CD4-positive, alpha-beta memory T cell (primary cell): ENCODE data around the gene SESN1. TPM values are rescaled to one million over a fixed set of nuclear protein-coding genes. Genes with fewer than 3 reads are reported as not detected.

Experiments
- CTCF ChIA-PET: fragments of 350-600 bp; sonication (Branson Sonifier 250); formaldehyde crosslinking; loops from one replicate; lab custom pipeline; 2021; ENCODE audit warnings: inconsistent platforms; ENCODE audit not compliant: partially characterized antibody; lab: Charles Lee
- POLR2A ChIA-PET: fragments of 350-600 bp; sonication (Branson Sonifier 250); formaldehyde crosslinking; loops from one replicate; lab custom pipeline; 2021; ENCODE audit not compliant: partially characterized antibody; lab: Charles Lee
- DNase-seq, 5 donors: peaks; one replicate each; pipeline versions ENCODE4 v3.0.0 to v3.0.0-alpha.2; 2020 to 2022; ENCODE audit warnings: mixed read lengths in 1 of 5
- H3K27ac ChIP-seq: one replicate; pipeline ENCODE4 v1.7.0; 2013; ENCODE audit warnings: low read depth, low read length
- H3K27me3 ChIP-seq: 2 replicates; pipeline ENCODE4 v1.7.0; 2013; ENCODE audit warnings: mild to moderate bottlenecking, low read length, moderate library complexity; ENCODE audit not compliant: insufficient read depth
- H3K36me3 ChIP-seq: 2 replicates; pipeline ENCODE4 v1.7.0; 2013; ENCODE audit warnings: mild to moderate bottlenecking, low read length, moderate library complexity; ENCODE audit not compliant: insufficient read depth
- H3K4me1 ChIP-seq: 2 replicates; pipeline ENCODE4 v1.7.0; 2013; ENCODE audit warnings: mild to moderate bottlenecking, low read length, moderate library complexity; ENCODE audit not compliant: insufficient read depth
- H3K4me3 ChIP-seq, 2 donors: one replicate each; pipeline ENCODE4 v1.7.0; 2013; ENCODE audit warnings: low read length in 2 of 2, mild to moderate bottlenecking in 1 of 2
- H3K9me3 ChIP-seq, 2 donors: one replicate each; pipeline ENCODE4 v1.7.0; 2013; ENCODE audit warnings: low read length in 2 of 2, control low read depth in 1 of 2; ENCODE audit not compliant: control insufficient read depth in 1 of 2
- H3K27ac Mint-ChIP-seq, 7 donors: one replicate each; pipeline ENCODE4 v1.8.0; 2020 to 2021; ENCODE audit warnings: mixed read lengths in 7 of 7, mild to moderate bottlenecking in 6 of 7, inconsistent platforms in 3 of 7, moderate library complexity in 3 of 7
- H3K27me3 Mint-ChIP-seq, 2 donors: one replicate each; pipeline ENCODE4 v1.8.0; 2020 to 2021; ENCODE audit warnings: mixed read lengths in 2 of 2
- H3K36me3 Mint-ChIP-seq, 2 donors: one replicate each; pipeline ENCODE4 v1.8.0; 2020 to 2021; ENCODE audit warnings: mixed read lengths in 2 of 2, inconsistent platforms in 1 of 2, mild to moderate bottlenecking in 1 of 2
- H3K4me1 Mint-ChIP-seq, 4 donors: one replicate each; pipeline ENCODE4 v1.8.0; 2020 to 2021; ENCODE audit warnings: mixed read lengths in 4 of 4, mild to moderate bottlenecking in 1 of 4
- H3K4me3 Mint-ChIP-seq, 8 donors: one replicate each; pipeline ENCODE4 v1.8.0; 2020 to 2021; ENCODE audit warnings: mixed read lengths in 8 of 8, mild to moderate bottlenecking in 7 of 8, moderate library complexity in 6 of 8, inconsistent platforms in 3 of 8
- H3K9me3 Mint-ChIP-seq, 8 donors: one replicate each; pipeline ENCODE4 v1.8.0; 2020 to 2021; ENCODE audit warnings: mixed read lengths in 8 of 8, mild to moderate bottlenecking in 5 of 8, inconsistent platforms in 3 of 8, moderate library complexity in 1 of 8
- intact Hi-C: fragments of 100-400 bp; cut with micrococcal nuclease; formaldehyde crosslinking; loops from one replicate; pipeline ENCODE4 v1.15.1; 2023
- polyA plus RNA-seq, 2 donors: library from polyadenylated mRNA; unstranded; fragments of 300-500 nt; fragmentation: Illumina TruSeq; gene quantifications; one replicate each; pipeline ENCODE4 v1.2.3, GENCODE V29; 2021
- total RNA-seq, 2 experiments: library from RNA; stranded (reverse); gene quantifications; one replicate each; pipeline ENCODE4 v1.2.3, GENCODE V29; 2021

SESN1 gene
- total and polyA plus RNA-seq, 4 experiments from 2014 or later = 37.0 to 51.7 (median 46.5) TPM

GRCh38 chr6:108966251-108966650 is 128.4 kb downstream of the SESN1 start:
- H3K36me3 Mint-ChIP-seq = peaks cover 1 to 13% of the 10 kb centered on the region in 2 donors
- H3K4me1 Mint-ChIP-seq = peaks cover 0 to 16% (median 13%) of the 10 kb centered on the region in 4 donors
- DNase-seq = no peak
- H3K27me3 ChIP-seq = no peaks in the 10 kb centered on the region
- no peak overlapping the region for H3K4me3 ChIP-seq
- H3K27ac ChIP-seq = no peak overlapping the region
- intact Hi-C loops = no loop called here
- H3K9me3 Mint-ChIP-seq = no peaks in the 10 kb centered on the region
- H3K27me3 Mint-ChIP-seq = no peaks in the 10 kb centered on the region
- no peaks in the 10 kb centered on the region for H3K36me3 ChIP-seq
- no peak overlapping the region for H3K4me3 Mint-ChIP-seq
- CTCF ChIA-PET = interaction anchor here (1.0 kb wide), 1 partner anchor 10 kb away, joined by 3 read pairs; no protein-coding TSS in a partner anchor
- H3K4me1 ChIP-seq = no peaks in the 10 kb centered on the region
- no peaks in the 10 kb centered on the region for H3K9me3 ChIP-seq
- peak overlapping the region in 1 of 7 donors; percentile 10 for H3K27ac Mint-ChIP-seq
- POLR2A ChIA-PET = interaction anchor here (0.7 kb wide), 1 partner anchor 105 kb away, joined by 3 read pairs; no protein-coding TSS in a partner anchor

GRCh38 chr6:108961985-108962384 is 132.7 kb downstream of the SESN1 start:
- no peak overlapping the region for H3K4me3 ChIP-seq
- Mint-ChIP-seq H3K9me3 (no peaks in the 10 kb centered on the region), H3K27me3 (no peaks in the 10 kb centered on the region), H3K36me3 (peaks cover 2 to 13% of the 10 kb centered on the region in 2 donors), H3K4me3 (no peak overlapping the region), H3K4me1 (peaks cover 9 to 20% (median 12%) of the 10 kb centered on the region in 4 donors), H3K27ac (no peak overlapping the region)
- H3K27me3 ChIP-seq = no peaks in the 10 kb centered on the region
- H3K4me1 ChIP-seq = peaks cover 4% of the 10 kb centered on the region
- intact Hi-C loops = no loop called here
- ChIA-PET CTCF (no interaction called here), POLR2A (no interaction called here)
- no peaks in the 10 kb centered on the region for H3K9me3 ChIP-seq
- H3K27ac ChIP-seq = no peak overlapping the region
- H3K36me3 ChIP-seq = no peaks in the 10 kb centered on the region
- no peak for DNase-seq

DNA sequence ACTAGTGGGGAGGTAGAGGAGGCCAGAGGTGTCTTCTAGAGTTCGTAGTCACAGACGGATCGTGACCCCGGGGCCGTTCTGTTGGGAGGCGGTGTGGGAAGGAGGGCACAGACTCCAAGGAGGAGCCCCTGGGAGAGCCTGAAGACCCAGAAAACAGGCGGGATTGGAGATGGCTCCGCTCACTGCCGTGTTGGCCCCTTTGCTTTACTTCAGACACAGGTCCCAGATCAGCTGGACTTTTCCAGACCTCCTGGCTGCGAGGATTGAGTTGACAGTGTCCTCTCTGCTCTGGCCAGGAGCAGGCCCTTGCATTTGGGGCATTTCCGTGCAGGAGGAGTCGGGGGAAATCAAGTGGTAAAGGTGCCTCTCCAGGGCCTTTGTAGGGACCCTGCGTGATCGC is 133.6 kb downstream of the SESN1 start:
- intact Hi-C loops = no loop called here
- Histone ChIP-seq H3K36me3 (no peaks in the 10 kb centered on the region), H3K27me3 (no peaks in the 10 kb centered on the region), H3K4me1 (peaks cover 4% of the 10 kb centered on the region), H3K4me3 (no peak overlapping the region), H3K9me3 (no peaks in the 10 kb centered on the region), H3K27ac (no peak overlapping the region)
- Mint-ChIP-seq H3K4me1 (peaks cover 8 to 15% (median 9%) of the 10 kb centered on the region in 4 donors), H3K4me3 (peak overlapping the region in 1 of 8 donors; percentile 4), H3K9me3 (no peaks in the 10 kb centered on the region), H3K36me3 (peaks cover 2 to 13% of the 10 kb centered on the region in 2 donors), H3K27ac (peak overlapping the region in 1 of 7 donors; percentile 14), H3K27me3 (no peaks in the 10 kb centered on the region)
- POLR2A ChIA-PET = no interaction called here
- no peak for DNase-seq
- CTCF ChIA-PET = no interaction called here

- no peak overlapping the region for H3K4me3 ChIP-seq
- H3K4me1 Mint-ChIP-seq = peaks cover 9 to 18% (median 12%) of the 10 kb centered on the region in 4 donors
- no peaks in the 10 kb centered on the region for H3K9me3 Mint-ChIP-seq
- peaks cover 4% of the 10 kb centered on the region for H3K4me1 ChIP-seq
- ChIA-PET CTCF (interaction anchor here (1.7 kb wide), 1 partner anchor 114 kb away, joined by 3 read pairs; no protein-coding TSS in a partner anchor), POLR2A (no interaction called here)
- no peak overlapping the region for H3K27ac ChIP-seq
- H3K27ac Mint-ChIP-seq = peak overlapping the region in 3 of 7 donors; percentile 14 to 74 (median 44)
- H3K4me3 Mint-ChIP-seq = peak overlapping the region in 1 of 8 donors; percentile 4
- no peaks in the 10 kb centered on the region for H3K36me3 ChIP-seq
- H3K9me3 ChIP-seq = no peaks in the 10 kb centered on the region
- intact Hi-C loops = no loop called here
- DNase-seq = no peak
- peaks cover 2 to 12% of the 10 kb centered on the region in 2 donors for H3K36me3 Mint-ChIP-seq
- no peaks in the 10 kb centered on the region for H3K27me3 Mint-ChIP-seq
- no peaks in the 10 kb centered on the region for H3K27me3 ChIP-seq
Measured at GRCh38 chr6:108960601-108961000, 134.0 kb downstream of the SESN1 start.

DNA sequence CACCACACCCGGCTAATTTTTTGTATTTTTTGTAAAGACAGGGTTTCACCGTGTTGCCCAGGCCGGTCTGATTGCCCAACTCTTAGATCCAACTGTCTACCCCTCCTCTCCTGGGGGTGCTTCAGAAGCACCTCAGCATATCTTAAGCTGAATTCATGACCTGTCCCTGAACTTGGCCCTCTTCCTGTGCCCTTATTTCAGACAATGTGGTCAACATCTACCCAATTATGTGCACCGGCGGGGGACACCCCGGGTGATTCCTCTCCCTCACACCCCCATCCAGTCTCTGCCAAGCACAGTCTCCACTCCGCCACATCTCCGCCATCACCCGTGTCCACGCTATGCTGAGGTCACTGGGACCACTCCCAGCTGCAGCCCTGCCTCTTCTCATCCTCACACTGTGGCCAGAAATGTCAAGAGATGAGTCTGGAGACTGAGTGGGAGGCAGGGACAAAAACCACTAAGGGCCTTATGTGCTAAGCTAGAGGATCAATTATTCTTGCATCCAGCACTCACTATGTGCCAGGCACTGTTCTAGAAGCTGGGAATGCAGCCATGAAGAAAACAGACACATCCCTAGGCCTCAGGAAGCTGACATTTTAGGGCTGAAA is 134.6 kb downstream of the SESN1 start:
- Mint-ChIP-seq H3K9me3 (no peaks in the 10 kb centered on the region), H3K27ac (peak overlapping the region in 1 of 7 donors; percentile 44), H3K4me1 (peaks cover 11 to 24% (median 16%) of the 10 kb centered on the region in 4 donors), H3K36me3 (peaks cover 2 to 14% of the 10 kb centered on the region in 2 donors), H3K4me3 (peak overlapping the region in 1 of 8 donors; percentile 40), H3K27me3 (no peaks in the 10 kb centered on the region)
- CTCF ChIA-PET = interaction anchor here (1.7 kb wide), 1 partner anchor 115 kb away, joined by 3 read pairs; no protein-coding TSS in a partner anchor
- Histone ChIP-seq H3K4me3 (no peak overlapping the region), H3K4me1 (peaks cover 6% of the 10 kb centered on the region), H3K27ac (no peak overlapping the region), H3K9me3 (no peaks in the 10 kb centered on the region), H3K36me3 (no peaks in the 10 kb centered on the region), H3K27me3 (no peaks in the 10 kb centered on the region)
- intact Hi-C loops = no loop called here
- POLR2A ChIA-PET = no interaction called here
- DNase-seq = no peak

DNA sequence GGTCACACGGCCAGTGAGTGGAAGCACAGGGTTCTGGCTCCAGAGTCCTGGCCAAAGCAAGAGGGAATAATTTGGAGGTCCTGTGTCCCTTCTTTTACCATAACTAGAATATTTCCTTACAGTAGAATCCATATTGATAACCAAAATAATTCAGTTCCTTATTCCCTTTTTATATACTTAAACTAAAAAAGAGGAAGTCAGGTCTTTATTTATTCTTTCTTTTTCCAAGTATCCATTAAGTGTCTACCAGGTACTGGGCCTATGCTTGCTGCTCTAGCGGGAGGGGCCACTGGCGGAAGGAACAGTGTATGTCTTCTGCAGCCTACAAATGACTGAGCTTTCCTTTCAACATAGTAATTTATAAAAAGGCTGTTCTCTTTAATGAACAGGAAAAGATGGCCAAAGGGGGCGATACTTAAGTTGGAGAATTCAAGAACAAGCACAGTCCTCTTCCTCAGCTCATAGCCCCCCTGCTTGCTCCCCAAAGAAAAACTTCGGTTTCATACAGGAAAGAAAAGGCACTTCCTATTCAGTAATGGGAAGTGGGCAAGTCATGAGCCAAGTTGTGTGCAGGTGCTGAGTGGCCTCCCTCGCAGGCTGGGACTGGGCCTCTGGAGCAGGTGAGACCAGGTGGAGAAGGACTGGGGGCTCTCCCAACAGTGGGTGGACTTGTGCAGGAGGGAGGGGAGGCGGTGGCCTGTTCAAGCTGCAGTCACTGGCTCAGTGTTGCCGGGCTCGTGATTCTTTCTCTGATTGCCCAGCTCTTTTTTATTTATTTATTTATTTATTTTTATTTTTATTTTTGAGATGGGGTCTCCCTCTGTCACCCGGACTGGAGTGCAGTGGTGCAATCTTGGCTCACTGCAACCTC is 135.5 kb downstream of the SESN1 start:
- peaks cover 2 to 11% of the 10 kb centered on the region in 2 donors for H3K36me3 Mint-ChIP-seq
- no peak overlapping the region for H3K4me3 ChIP-seq
- H3K4me3 Mint-ChIP-seq = peak overlapping the region in 1 of 8 donors; percentile 33
- intact Hi-C loops = no loop called here
- DNase-seq = no peak
- no peak overlapping the region for H3K27ac Mint-ChIP-seq
- POLR2A ChIA-PET = no interaction called here
- no peak overlapping the region for H3K27ac ChIP-seq
- no peaks in the 10 kb centered on the region for H3K9me3 Mint-ChIP-seq
- peaks cover 11 to 28% (median 18%) of the 10 kb centered on the region in 4 donors for H3K4me1 Mint-ChIP-seq
- H3K27me3 Mint-ChIP-seq = no peaks in the 10 kb centered on the region
- no peaks in the 10 kb centered on the region for H3K27me3 ChIP-seq
- CTCF ChIA-PET = interaction anchor here (0.9 to 1.7 kb wide), 3 partner anchors 43 to 116 kb away, joined by 3 read pairs; no protein-coding TSS in a partner anchor
- no peaks in the 10 kb centered on the region for H3K36me3 ChIP-seq
- peaks cover 8% of the 10 kb centered on the region for H3K4me1 ChIP-seq
- no peaks in the 10 kb centered on the region for H3K9me3 ChIP-seq

DNA sequence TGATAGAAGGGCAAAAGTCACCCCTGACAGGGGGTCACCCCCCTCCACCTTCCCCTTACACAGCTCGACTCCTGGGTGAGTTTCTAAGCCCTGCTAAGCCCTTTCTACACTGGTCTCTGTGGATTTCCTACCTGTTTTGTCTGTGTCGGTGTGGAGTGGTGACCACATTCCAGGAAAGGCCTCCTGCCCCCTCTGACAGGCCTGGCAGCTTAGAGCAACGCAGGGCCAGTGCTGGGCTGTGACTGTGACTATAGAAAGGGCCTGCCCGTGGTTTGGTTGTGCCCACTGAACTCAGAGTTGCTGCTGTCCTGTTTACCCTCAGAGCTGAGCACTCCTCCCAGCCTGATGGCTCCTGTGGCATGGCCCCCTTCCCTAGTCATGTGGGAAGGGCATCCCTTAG is 137.4 kb downstream of the SESN1 start:
- no peaks in the 10 kb centered on the region for H3K9me3 ChIP-seq
- no peaks in the 10 kb centered on the region for H3K9me3 Mint-ChIP-seq
- H3K36me3 ChIP-seq = no peaks in the 10 kb centered on the region
- no peak overlapping the region for H3K4me3 ChIP-seq
- no peaks in the 10 kb centered on the region for H3K27me3 ChIP-seq
- ChIA-PET POLR2A (no interaction called here), CTCF (no interaction called here)
- H3K4me1 ChIP-seq = peaks cover 8% of the 10 kb centered on the region
- peaks cover 1 to 8% of the 10 kb centered on the region in 2 donors for H3K36me3 Mint-ChIP-seq
- peaks cover 11 to 28% (median 18%) of the 10 kb centered on the region in 4 donors for H3K4me1 Mint-ChIP-seq
- intact Hi-C loops = no loop called here
- H3K27ac Mint-ChIP-seq = peak overlapping the region in 2 of 7 donors; percentile 49 to 72
- H3K27ac ChIP-seq = no peak overlapping the region
- H3K4me3 Mint-ChIP-seq = no peak overlapping the region
- DNase-seq = no peak
- H3K27me3 Mint-ChIP-seq = no peaks in the 10 kb centered on the region
